ENCODE results near the gene ADGRL3.
"Not testable (repeated sequence)": the region's sequence is repeated elsewhere in the genome, so short reads cannot be mapped to it uniquely, and the experiment has no call there.

The ADGRL3 gene

DNA sequence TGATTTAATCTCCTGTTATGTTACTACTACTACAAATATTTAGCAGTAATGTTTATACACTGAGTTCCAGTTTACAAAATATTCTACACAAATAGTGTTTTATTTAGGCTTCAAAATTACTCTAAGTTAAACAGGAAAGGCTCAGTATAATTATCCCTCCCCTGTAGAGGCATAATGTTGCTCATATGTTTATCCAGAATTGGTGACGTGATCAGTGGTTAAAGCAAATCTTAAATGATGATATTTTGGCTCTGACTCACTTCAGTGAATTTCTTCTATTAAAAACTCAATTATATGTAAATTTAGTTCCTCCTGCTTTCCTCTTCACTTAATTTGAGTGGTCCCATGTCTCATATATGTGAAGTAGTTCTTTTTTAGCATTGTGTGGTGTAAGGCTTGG lies 438.5 kb downstream of the ADGRL3 start:
- DNase-seq (ENCODE audit: low spot score): no peak

DNA sequence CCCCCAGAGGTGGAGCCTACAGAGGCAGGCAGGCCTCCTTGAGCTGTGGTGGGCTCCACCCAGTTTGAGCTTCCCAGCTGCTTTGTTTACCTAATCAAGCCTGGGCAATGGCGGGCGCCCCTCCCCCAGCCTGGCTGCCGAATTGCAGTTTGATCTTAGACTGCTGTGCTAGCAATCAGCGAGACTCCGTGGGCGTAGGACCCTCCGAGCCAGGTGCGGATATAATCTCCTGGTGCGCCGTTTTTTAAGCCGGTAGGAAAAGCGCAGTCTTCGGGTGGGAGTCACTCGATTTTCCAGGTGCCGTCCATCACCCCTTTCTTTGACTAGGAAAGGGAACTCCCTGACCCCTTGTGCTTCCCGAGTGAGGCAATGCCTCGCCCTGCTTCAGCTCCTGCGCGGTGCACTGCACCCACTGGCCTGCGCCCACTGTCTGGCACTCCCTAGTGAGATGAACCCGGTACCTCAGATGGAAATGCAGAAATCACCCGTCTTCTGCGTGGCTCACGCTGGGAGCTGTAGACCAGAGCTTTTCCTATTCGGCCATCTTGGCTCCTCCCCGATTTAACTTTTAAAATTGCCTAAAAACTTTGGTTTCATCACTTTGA lies 446.7 kb downstream of the ADGRL3 start:
- not testable (repeated sequence) for DNase-seq (ENCODE audit: low spot score)

DNA sequence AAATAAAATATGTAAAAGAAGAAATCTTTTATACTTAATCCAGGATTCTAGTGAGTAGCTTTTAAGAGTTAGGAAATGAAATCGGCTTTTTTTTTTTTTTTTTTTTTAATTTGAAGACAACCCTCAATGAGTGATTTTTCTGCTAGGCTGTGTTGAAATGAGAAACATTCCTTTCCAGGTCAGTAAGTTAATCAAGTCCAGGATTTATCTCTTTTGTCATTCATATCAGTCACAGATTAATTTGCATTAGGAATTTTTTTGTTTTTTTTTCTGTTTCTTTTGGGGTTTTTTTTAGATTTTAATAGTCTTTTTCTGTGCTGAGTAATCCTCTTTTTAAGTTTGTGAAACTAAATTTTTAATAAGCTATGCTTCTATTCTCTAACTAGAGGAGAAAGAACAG lies 448.1 kb downstream of the ADGRL3 start:
- DNase-seq (ENCODE audit: low spot score): no peak

DNA sequence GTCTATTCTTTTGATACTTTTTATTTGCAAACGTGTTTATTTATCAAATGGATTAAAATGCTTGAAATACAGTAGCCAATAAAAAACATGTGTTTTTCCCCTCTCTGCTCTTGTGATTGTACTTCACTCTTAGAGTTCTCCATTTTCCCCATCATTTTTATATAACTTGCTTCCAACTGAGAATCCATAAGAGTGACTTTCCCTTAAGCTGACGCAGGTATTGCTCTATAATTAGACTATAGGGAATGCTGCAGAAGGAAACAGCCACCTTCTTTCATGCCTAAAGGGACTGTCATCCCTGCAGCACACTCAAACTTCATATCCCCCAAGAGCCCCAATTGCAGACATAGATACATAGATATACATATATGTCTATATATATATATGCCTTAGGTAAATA lies 456.9 kb downstream of the ADGRL3 start:
- DNase-seq (ENCODE audit: low spot score): no peak

DNA sequence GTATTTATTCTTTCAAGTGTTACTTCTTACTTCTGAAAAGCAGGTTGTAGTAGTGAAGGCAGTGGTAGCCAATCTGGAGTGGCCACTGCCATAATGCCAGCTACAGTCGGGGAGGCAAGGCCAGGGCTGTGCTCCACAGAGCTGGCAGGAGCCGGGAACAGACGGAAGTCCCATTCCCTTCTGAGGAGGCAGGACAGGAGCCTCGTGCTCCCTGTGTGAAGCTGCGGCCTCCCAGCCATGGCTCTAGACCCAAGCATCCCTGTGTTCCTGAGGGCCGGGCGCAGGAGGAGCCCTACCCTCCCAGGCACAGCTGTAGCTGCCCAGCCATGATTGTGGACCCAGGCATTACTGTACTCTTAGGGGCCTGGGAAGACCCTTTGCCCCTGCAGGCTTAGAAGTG lies 461.8 kb downstream of the ADGRL3 start:
- no peak for DNase-seq (ENCODE audit: low spot score)

DNA sequence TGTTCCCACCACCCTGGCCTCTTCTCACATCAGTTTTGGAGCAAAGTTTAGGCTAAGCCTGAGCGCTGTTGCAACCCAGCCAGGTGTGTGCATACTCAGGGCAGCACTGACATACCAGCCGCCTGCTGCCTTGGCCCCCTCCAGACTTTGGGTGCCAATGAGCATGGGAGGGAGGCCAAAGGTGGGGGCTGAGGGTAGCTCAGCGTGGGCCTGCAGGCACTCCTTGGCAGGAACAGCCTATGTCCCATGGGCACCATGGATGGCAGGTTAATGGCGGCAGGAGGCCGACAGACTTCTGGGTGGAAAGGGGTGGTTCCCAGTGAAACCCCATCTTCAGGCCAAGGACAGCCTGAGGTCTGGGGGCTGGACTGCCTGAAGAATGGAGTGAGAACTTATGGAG lies 462.2 kb downstream of the ADGRL3 start:
- DNase-seq (ENCODE audit: low spot score): no peak

DNA sequence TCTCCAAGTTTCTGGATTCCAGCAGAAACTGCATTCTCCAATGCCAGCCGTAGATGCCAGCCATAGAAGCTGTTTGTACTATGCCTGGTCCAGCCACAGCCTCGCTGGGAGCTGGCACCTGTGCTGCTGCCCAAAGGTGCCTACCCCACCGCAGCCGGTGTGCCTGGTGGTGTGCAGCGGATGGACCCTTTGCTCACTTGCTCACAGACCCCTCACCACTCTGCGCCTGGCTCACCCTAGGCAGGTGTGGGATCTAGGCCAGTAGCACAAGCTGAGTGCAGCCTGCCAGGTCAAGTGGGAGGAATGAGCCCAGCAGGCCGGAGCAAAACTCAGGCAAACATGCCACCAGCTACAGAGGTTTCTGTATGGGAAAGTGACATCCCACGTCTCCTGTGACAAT lies 463.2 kb downstream of the ADGRL3 start:
- no peak for DNase-seq (ENCODE audit: low spot score)

DNA sequence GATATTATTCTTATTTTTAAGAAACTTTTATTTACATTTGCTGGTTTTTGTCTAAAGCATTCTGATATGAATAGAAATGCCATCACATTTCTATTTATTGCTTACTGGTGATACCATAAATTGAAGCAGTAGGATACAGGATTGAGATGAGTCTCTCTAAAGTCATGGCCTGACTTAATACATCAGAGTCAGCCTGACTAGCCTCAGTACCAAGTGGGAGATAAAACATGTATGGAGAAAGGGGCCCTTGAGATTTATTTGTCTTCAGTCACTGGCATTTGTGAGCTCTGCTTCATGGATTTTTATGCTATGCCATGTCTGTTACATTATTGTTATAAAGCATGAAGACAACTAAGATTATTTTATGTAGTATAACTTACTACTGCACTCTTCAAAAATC lies 465.5 kb downstream of the ADGRL3 start:
- no peak for DNase-seq (ENCODE audit: low spot score)

DNA sequence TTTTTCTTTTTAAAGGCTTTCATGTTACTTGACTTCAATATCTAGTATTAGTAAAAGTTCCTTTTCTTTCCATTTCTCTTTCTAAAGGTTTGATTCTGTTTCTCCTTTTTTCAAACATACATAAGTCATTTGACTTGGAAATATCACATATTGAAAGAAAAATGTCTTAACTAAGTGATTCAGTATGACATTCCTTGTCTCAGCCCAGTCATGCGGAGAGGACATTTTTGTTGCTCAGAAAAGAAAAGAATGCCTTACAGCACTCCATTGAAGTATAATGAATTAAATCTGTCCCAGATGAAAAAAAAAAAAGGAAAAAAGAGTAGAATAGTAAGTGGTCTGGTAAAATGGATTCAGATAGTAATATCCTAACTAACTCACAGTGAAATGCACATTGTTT lies 466.1 kb downstream of the ADGRL3 start:
- peak; percentile 61 for DNase-seq (ENCODE audit: low spot score)

DNA sequence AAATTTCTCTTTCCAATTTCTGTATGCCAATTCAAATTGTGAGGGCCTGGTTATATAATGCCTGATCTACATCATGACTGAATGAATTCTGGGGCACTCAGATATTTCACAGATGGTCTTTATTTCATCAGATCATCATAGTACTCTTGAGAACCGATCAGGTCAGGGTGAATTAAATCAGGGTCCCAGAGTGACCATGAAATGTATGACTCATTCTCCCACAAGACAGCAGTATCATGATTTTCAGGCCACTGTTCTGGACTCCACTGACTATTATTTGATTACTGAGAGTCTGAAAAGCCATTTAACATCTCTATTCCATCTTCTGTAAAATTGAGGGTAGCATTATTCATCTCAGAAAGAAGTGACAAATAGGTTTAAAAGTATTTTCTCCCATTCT lies 471.5 kb downstream of the ADGRL3 start:
- DNase-seq (ENCODE audit: low spot score): no peak

DNA sequence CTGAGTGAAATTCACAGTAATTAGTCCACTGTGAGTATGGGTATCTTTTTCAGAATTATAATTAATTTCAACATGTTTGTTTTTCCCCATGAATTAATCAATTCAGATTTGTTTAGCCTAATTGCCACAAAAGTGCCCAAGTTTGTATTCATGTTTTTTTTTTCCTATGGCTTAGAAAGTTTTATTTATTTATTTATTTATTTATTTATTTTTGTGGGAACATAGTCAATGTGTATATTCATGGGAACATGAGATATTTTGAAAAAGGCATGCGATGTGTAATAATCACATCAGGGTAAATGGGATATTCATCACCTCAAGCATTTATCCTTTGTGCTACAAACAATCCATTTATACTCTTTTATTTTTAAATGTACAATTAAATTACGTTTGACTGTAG lies 475.3 kb downstream of the ADGRL3 start:
- DNase-seq (ENCODE audit: low spot score): no peak

DNA sequence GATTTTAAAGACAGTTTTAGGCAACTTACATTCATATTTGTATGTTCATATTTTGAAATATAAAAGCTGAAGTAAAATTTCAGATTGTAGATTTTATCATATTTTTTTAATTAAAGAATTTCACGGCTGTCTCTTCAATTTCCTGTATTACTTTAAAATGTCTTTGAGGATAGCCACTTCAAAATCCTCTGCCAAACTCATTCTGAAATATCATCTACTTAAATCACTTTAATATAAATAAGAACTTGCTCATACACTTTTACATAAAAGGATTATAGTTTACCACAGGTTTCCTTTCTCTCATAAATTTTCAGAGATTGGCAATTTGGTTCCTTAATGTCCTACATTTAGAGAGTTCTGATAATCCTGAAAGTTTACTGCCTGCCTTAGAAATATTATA lies 478.2 kb downstream of the ADGRL3 start:
- no peak for DNase-seq (ENCODE audit: low spot score)

DNA sequence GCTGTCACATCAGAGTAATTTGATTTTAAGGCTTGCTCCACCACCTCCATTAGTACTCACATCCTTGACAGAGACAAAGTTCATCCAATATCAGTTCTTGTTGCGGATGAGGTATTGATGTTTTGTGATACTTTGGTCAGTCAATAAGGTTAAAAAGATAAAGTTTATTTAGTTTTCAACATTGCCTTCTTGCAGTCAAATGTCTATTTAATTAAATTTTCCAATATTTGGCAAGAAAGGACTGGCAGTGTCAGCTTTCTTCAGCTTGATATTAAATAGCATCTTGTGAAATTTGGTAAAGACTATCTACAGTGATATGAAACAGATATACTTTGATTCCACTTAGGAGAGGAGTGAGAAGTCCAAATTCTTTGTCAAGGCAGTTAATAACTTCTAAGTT lies 493.4 kb downstream of the ADGRL3 start:
- DNase-seq (ENCODE audit: low spot score): no peak

DNA sequence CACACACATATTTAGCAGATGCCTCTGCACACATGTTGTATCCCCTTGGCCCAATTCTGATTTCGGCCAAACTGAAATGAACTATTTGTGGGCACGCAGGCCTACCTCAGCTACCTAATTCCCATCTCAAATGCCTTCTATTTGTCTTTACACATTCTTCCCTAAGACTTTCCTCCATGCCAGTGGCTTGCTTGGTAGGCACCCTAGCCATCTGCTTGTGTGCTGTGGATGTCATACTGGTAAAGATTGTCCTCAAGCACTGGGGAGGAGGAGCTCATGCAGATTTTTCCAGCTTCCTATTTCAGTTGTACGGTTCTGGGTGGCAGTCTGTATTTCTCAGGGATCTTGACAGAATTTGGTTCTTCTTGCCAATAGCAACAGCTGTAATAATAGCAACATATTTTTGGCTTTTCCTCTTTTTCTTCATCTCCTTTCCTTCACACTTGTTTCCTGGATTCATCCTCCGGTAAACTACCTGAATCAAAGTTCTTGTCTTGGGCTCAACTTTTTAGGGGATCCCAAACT lies 514.3 kb downstream of the ADGRL3 start:
- DNase-seq (ENCODE audit: low spot score): no peak

DNA sequence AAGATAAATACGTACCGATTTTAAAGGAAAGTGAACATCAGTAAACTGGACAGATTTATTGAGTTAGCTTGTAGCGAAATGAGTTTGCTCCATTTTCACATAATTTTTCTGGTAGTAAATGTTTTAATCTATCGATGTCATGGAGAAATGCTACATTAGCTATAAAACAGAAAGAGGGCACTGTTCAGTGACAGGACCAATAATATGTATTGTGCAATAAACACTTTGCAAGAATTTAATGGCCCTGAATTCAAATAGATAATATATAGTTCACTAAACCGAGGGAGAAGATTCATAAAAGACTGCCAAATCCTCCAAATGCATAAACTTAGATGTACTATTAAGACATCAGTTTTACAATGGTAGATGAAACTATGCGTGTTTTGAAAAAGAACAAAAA lies 516.3 kb downstream of the ADGRL3 start:
- DNase-seq (ENCODE audit: low spot score): no peak

DNA sequence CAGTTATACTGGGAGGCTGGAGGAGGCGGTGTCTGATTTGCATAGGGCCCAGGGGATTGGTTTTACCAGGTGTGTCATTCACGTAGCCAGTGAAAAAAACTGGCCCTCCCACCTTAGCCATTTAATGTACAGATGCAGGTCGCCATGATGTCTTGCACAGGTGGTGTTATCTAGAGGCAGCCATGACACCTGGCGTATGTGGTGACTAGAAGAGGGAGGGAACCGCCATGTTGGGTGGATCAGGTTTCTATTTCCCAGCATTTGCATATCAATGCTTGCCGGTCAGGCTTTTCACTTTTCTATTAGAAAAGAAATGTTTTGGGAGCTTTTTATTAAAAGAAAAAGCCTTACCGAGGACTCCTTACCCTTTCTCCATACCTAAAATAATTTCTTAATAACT lies 523.4 kb downstream of the ADGRL3 start:
- DNase-seq (ENCODE audit: low spot score): no peak

DNA sequence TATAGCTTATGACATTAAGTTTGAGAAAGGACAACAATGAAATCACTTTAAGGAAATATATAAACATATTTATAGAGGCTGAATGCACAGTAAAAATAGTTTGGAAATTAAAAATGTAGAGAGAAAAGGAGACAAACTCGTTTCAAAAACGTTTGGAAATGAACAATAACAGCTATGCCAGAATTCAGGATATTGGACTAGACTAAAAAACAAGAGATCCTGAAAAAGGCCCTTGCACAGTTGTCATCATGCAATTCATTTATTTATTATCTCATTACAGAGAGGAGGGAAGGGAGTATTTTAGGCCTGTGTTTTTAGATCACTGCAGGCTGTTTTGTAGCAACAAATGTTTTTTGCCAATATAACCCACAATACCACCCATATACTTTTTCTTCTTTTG lies 527.2 kb downstream of the ADGRL3 start:
- no peak for DNase-seq (ENCODE audit: low spot score)

DNA sequence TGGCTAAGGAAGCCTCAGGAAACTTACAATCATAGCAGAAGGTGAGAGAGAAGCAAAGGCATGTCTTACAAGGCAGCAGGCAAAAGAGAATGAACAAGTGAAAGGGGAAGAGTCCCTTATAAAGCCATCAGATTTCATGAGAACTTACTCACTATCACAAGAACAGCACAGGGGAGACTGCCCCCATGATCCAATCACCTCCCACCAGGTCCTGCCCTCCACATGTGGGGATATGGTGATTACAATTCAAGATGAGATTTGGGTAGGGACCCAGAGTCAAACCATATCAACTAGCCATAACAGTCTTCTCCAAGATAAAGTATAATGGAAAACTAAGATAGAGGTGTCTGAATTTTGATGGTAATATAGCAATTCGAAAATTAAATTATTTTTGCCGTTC lies 534.3 kb downstream of the ADGRL3 start:
- no peak for DNase-seq (ENCODE audit: low spot score)

DNA sequence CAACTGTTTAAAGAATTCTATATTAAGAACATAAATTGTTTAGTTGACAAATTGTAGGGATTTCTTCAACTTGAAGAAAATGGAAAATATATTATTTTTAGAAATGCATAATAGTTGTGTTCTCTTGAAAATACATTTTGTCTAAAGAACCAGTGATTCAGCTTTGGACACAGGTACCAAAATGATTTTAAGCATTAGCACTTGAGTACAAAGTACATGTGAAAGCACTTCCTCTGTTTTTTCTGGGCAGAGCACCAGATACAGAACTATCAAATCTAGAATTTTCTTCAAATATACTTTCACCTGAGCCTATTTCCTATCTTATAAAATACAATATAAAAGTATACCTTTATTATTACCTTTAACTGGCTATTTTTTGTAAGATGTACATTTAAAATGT lies 539.8 kb downstream of the ADGRL3 start:
- no peak for DNase-seq (ENCODE audit: low spot score)

DNA sequence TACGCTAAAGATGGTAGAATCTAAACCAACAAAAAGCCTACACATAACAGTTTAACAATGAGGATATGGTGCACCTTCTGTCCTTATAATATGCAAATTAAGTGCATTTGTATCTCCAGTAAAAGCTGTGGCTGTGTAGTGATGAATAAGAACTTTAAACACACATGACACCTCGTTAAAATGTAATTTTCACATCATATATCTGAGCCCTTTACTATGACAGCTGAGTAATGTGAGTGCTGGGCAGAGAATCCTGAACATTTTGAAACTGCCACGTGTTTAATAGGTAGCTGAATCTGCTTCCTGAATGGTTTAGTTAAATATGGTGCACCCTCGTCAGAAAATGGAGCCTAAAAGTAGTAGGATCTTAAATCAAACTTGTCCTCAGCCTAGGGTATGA lies 540.8 kb downstream of the ADGRL3 start:
- no peak for DNase-seq (ENCODE audit: low spot score)

DNA sequence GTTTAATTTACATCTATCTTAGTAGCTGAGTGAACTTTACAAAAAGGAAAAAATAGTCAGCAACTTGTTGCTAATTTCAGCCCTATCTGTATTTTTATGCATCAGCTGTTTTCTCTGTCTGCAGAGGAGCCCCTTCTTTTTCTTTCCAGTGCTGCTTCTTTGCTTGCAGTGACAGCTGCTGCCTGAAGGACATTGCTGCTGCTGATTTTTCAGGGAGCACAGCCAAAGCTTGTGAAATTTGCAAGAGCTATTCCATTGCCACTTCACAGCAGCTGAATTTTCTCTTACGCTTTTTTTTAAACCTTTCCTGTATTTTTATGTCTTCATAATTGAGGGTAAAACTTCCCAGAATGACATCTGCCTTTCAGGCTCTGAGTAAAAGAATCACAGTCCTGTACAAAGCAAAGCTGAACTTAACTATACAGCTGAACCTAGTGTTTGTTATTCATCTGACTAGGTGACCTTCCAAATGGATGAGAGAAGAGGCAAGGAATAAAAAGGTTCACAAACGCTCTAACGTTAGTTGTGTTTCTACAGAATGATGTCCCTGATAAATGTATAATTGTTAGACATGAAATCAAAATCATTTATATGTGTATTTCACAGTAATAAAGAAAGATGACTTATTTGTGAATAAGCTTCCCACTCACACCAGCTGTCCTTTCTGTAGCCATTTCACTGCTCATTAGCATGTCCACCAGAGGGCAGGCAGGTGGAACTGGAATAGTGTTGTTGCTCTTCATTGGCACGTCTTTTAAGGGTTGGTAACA lies 541.4 kb downstream of the ADGRL3 start:
- peak; percentile 13 for DNase-seq (ENCODE audit: low spot score)

DNA sequence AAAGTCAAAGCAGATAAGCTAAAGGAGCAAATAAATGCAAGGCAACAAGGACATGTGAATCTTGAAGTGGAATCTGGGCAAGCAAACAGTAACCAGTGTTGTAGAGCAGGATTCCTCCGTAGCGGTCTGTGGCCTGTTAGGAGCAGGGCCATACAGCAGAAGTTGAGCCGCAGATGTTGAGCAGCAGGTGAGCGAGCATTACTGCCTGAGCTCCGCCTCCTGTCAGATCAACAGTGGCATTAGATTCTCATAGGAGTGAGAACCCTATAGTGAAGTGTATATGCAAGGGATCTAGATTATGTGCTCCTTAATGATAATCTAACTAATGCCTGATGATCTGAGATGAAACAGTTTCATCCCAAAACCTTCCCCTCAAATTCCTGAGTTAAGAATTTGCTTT lies 550.7 kb downstream of the ADGRL3 start:
- DNase-seq (ENCODE audit: low spot score): no peak

DNA sequence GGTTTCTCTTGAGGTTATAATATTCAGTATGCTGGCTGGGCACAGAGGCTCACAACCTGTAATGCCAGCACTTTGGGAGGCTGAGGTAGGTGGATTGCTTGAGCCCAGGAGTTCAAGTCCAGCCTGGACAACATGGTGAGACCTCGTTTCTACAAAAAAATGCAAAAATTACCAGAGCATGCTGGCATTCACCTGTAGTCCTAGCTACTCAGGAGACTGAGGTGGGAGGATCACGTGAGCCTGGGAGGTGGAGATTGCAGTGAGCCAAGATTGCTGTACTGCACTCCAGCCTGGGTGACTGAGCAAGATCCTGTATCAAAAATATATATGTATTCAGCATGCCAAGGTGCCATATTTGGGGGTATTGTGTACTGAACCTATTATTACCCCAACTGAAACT lies 552.5 kb downstream of the ADGRL3 start:
- no peak for DNase-seq (ENCODE audit: low spot score)

DNA sequence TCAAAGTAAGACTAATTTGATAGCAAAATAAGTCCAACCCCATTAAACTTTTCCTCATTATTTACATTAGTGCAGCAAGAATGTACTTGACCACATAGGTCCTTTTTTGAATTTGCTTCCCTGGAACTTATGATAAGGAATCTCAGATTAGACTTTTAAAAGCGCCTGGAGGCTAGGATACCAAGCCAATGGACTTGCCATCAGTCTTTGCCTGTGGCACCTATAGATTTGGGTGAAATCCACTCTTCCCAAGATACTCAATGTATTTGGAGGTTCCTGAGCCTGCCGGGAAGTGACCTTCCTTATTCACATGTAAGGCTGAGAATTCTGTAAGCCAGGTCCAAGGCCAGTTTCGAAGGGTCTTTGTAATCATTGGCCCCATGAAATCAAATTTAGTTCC lies 553.6 kb downstream of the ADGRL3 start:
- no peak for DNase-seq (ENCODE audit: low spot score)
